Skeletal muscle satellite cell (primary cell): ENCODE data around the gene ADGRV1.
"Not testable (repeated sequence)": the region's sequence is repeated elsewhere in the genome, so short reads cannot be mapped to it uniquely, and the experiment has no call there.

Experiments
- H3K27me3 ChIP-seq: 2 replicates; pipeline ENCODE4 v1.7.0; 2013; ENCODE audit warnings: low read length; ENCODE audit not compliant: control insufficient read depth, insufficient read depth
- H3K36me3 ChIP-seq: 2 replicates; pipeline ENCODE4 v1.7.0; 2013; ENCODE audit warnings: mild to moderate bottlenecking, control low read depth, low read length; ENCODE audit not compliant: insufficient read depth
- H3K4me1 ChIP-seq: 2 replicates; pipeline ENCODE4 v1.7.0; 2013; ENCODE audit warnings: low read length; ENCODE audit not compliant: control insufficient read depth, insufficient read depth
- H3K4me2 ChIP-seq: 2 replicates; pipeline ENCODE4 v1.7.0; 2013; ENCODE audit warnings: mild to moderate bottlenecking, low read length
- H3K4me3 ChIP-seq: 2 replicates; pipeline ENCODE4 v1.7.0; 2013; ENCODE audit warnings: low read length
- H3K9ac ChIP-seq: 2 replicates; pipeline ENCODE4 v1.7.0; 2013; ENCODE audit warnings: mild to moderate bottlenecking, low read depth, low read length, moderate library complexity
- H3K9me3 ChIP-seq: replicated peaks from 2 replicates; pipeline ENCODE4 v1.7.0; 2013; ENCODE audit warnings: mild to moderate bottlenecking, control low read depth, low read length

ADGRV1 gene

DNA sequence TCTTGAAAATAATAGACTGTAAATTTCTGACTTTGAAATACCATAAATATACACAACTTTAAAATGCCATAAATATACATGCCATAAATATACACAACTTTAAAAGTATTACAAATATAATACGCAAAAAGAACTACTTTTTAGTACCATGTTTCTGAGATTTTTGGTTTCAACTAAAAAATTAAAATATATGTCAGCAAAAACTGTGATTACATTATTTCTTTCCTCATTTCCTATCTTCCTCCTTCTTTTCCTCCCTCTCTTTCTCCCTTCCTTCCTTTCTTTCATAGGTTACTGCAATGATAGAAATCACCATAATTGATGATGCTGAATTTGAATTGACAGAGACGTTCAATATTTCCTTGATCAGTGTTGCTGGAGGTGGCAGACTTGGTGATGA is 200.5 kb downstream of the ADGRV1 start:
- Histone ChIP-seq H3K27me3 (no peaks in the 10 kb centered on the region), H3K4me2 (no peak overlapping the region), H3K9ac (no peak overlapping the region), H3K9me3 (no peaks in the 10 kb centered on the region), H3K4me3 (no peak overlapping the region), H3K36me3 (no peaks in the 10 kb centered on the region), H3K4me1 (no peaks in the 10 kb centered on the region)

DNA sequence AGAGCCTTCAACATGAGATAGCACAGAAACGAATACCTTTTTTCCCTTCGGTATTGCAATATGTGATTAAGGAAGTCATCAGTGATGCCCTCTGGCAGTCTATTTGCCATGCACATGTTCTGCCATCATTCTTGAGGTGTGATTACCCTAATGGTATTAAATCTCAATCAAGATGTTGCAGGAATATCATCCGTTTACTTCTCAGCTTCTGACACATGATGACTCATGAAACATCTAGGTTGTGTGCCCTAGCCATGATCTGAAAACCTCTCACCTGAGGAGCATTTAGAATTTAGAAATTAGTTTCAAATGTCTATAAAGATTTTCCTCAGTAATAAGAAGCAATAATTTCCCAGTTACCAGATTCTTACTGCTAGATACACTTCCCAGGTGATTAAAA is 209.1 kb downstream of the ADGRV1 start:
- Histone ChIP-seq H3K9me3 (no peaks in the 10 kb centered on the region), H3K4me3 (no peak overlapping the region), H3K27me3 (no peaks in the 10 kb centered on the region), H3K36me3 (no peaks in the 10 kb centered on the region), H3K4me2 (no peak overlapping the region), H3K9ac (no peak overlapping the region), H3K4me1 (no peaks in the 10 kb centered on the region)

DNA sequence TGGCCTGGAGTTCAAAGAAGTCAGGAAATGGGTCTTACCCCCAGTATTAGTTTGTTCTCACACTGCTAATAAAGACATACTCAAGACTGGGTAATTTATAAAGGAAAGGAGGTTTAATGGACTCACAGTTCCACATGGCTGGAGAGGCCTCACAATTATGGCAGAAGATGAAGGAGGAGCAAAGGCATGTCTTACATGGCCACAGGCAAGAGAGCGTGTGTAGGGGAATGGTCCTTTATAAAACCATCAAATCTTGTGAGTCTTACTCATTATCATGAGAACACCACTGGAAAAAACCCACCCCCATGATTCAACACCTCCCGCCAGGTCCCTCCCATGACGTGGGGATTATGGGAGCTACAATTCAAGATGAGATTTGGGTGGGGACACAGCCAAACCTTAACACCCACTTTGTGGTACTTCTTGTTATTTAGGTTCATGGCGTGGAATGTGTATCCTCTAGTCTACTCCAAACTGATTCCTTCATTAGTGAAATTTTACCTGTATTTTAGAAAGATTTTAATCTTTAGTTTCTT is 211.5 kb downstream of the ADGRV1 start:
- H3K27me3 ChIP-seq, H3K9me3 ChIP-seq, H3K36me3 ChIP-seq, H3K4me3 ChIP-seq, H3K9ac ChIP-seq, H3K4me2 ChIP-seq, H3K4me1 ChIP-seq: not testable (repeated sequence)

DNA sequence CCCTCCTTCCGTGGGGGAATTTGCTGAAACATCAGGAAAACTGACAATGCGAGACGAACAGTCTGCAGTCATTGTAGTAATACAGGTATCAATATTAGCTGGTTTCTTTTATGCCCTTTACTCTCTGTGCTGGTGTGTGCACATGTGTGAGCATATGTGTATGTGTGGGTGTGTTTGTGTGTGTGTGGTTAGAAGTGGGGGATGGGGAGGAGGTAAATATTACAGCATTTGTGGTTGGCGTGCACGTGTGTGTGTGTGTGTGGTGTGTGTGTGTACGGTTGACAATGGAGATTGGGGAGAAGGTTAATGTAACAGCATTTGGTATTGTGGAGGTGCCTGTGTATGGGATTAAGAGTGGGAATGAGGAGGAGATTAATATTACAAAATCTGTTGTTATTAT is 219.4 kb downstream of the ADGRV1 start:
- Histone ChIP-seq H3K4me3 (no peak overlapping the region), H3K4me1 (no peaks in the 10 kb centered on the region), H3K9ac (no peak overlapping the region), H3K36me3 (no peaks in the 10 kb centered on the region), H3K27me3 (no peaks in the 10 kb centered on the region), H3K9me3 (no peaks in the 10 kb centered on the region), H3K4me2 (no peak overlapping the region)

DNA sequence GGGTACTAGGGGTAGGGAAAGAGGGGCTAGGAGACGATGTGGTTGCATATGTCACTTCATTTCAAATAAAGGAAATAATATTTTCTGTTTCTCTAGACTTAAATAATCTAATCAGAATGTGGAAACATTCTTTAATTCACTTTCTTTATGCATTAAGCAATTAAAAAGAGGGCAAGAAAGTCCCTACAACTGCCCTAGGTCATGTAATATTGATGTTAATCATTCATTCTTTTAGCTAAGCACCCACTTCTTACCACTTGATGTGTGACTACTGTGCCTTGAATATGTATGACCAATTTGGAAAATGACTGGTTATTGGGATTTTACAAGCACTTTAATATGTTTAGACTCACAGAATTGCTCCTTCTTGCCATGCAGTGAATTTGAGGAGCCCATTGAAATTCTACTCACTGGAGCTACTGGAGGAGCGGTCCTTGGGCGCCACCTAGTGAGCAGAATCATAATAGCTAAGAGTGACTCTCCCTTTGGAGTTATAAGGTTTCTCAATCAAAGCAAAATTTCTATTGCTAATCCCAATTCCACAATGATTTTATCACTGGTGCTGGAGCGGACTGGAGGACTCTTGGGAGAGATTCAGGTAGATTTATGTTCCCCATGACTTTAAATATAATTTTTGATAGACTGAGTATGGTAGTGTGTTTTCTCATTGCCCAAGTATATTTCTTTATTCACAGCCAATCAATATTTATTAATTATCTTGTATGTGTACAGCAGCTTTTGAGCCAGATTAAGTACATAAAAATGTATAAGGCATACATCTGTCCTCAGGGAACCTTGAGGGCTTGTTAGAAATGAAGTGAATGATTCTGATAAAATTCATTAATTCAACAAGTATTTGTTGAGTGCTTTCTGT is 225.1 kb downstream of the ADGRV1 start:
- Histone ChIP-seq H3K4me1 (no peaks in the 10 kb centered on the region), H3K4me2 (no peak overlapping the region), H3K36me3 (no peaks in the 10 kb centered on the region), H3K27me3 (no peaks in the 10 kb centered on the region), H3K4me3 (no peak overlapping the region), H3K9me3 (no peaks in the 10 kb centered on the region), H3K9ac (no peak overlapping the region)

DNA sequence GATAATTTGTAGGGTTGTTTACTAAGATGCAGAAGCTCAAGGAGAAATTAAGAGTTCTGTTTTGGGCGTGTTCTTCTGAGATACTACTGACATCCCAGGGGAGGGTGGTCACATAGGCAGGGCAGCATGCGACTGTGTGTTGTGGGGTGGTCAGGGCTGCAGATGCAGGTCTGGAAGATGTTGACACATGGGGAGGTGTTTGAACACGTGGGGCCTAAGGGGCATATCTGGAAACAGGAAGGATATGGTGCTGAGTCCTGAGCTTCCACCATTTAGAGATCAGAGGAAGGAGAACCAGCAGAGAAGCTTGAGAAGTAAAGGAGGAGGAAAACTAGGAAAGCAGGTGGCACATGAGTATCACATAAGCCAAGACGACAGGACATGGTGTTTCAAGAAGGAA is 228.2 kb downstream of the ADGRV1 start:
- no peak overlapping the region for H3K9ac ChIP-seq
- H3K9me3 ChIP-seq, result no peaks in the 10 kb centered on the region
- no peaks in the 10 kb centered on the region for H3K27me3 ChIP-seq
- no peak overlapping the region for H3K4me2 ChIP-seq
- no peaks in the 10 kb centered on the region for H3K36me3 ChIP-seq
- no peak overlapping the region for H3K4me3 ChIP-seq
- H3K4me1 ChIP-seq, result no peaks in the 10 kb centered on the region

DNA sequence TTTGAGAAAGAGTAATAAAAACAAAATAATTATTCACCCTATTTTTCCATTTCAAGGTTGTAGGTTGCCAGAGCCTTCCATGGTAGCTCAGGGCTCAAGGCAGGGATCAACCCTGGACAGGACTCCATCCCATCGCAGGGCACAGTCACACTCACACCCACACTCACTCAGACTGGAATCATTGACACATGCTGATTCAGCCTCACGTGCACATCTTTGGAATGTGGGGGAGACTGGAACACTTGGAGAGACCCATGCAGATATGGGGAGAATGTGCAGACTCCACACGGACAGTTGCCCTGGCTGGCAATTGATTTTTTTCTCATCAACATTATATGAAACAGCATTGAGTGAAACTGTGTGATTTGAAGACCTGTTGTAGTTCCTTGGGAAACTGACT is 234.1 kb downstream of the ADGRV1 start:
- Histone ChIP-seq H3K36me3 (no peaks in the 10 kb centered on the region), H3K9me3 (no peaks in the 10 kb centered on the region), H3K4me1 (peaks cover 5% of the 10 kb centered on the region), H3K27me3 (no peaks in the 10 kb centered on the region), H3K4me3 (no peak overlapping the region), H3K9ac (no peak overlapping the region), H3K4me2 (no peak overlapping the region)

DNA sequence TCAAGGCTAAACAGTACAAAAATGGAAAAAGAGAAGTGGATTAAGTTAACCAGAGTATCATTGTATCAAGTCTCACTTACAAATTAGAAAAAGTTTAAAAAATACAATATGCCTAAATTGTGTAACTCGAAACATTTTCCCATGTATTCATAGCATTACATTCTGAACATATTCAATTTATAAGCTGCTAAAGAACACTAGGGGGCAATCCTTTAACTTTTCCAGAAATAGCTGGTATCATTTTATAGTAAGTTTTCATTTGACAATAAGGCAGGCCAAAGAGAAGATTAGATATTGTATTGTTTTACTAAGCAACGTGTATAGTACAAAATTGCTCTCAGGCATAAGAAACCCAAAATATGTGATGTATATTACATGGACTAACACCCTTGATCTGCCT is 234.6 kb downstream of the ADGRV1 start:
- H3K4me2 ChIP-seq, result no peak overlapping the region
- H3K9ac ChIP-seq, result no peak overlapping the region
- H3K4me1 ChIP-seq, result peaks cover 5% of the 10 kb centered on the region
- H3K27me3 ChIP-seq, result no peaks in the 10 kb centered on the region
- H3K36me3 ChIP-seq, result no peaks in the 10 kb centered on the region
- H3K4me3 ChIP-seq, result no peak overlapping the region
- no peaks in the 10 kb centered on the region for H3K9me3 ChIP-seq

DNA sequence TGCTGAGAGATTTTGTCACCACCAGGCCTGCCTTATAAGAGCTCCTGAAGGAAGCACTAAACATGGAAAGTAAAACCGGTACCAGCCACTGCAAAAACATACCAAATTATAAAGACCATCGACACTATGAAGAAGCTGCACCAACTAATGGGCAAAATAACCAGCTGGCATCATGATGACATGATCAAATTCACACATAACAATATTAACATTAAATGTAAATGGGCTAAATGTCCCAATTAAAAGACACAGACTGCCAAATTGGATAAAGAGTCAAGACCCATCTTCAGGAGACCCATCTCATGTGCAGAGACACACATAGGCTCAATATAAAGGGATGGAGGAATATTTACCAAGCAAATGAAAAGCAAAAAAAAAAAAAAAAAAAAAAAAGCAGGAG is 238.3 kb downstream of the ADGRV1 start:
- not testable (repeated sequence) for H3K4me2 ChIP-seq, H3K4me3 ChIP-seq

DNA sequence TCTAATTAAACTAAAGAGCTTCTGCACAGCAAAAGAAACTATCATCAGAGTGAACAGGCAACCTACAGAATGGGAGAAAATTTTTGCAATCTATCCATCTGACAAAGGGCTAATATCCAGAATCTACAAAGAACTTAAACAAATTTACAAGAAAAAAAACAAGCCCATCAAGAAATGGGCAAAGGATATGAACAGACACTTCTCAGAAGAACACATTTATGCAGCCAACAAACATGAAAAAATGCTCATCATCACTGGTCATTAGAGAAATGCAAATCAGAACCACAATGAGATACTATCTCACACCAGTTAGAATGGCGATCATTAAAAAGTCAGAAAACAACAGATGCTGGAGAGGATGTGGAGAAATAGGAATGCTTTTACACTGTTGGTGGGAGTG is 241.5 kb downstream of the ADGRV1 start:
- H3K4me3 ChIP-seq, H3K27me3 ChIP-seq, H3K4me2 ChIP-seq, H3K4me1 ChIP-seq, H3K9ac ChIP-seq, H3K36me3 ChIP-seq, H3K9me3 ChIP-seq: not testable (repeated sequence)

More for the DNA sequence above, 238.3 kb downstream of the ADGRV1 start:
- H3K9me3 ChIP-seq, H3K27me3 ChIP-seq, H3K9ac ChIP-seq, H3K4me1 ChIP-seq, H3K36me3 ChIP-seq: not testable (repeated sequence)

DNA sequence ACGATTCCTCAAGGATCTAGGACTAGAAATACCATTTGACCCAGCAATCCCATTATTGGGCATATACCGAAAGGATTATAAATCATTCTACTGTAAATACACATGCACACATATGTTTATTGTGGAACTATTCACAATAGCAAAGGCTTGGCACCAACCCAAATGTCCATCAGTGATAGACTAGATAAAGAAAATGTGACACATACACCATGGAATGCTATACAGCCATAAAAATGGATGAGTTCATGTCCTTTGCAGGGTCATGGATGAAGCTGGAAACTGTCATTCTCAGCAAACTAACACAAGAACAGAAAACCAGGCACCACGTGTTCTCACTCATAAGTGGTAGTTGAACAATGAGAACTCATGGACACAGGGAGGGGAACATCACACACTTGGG is 241.9 kb downstream of the ADGRV1 start:
- not testable (repeated sequence) for H3K4me1 ChIP-seq, H3K4me2 ChIP-seq, H3K4me3 ChIP-seq, H3K9me3 ChIP-seq, H3K9ac ChIP-seq, H3K36me3 ChIP-seq, H3K27me3 ChIP-seq
